ENCODE results near the gene GRK5.

The GRK5 gene

GRCh38 chr10:119298810-119299209, 91.4 kb downstream of the GRK5 start:
- Histone ChIP-seq H3K9me3 (ENCODE audit: insufficient read depth, low read length) (no peaks in the 10 kb centered on the region), H3K4me3 (ENCODE audit: low read length) (no peak overlapping the region), H3K4me1 (ENCODE audit: low read length) (no peaks in the 10 kb centered on the region), H3K9ac (ENCODE audit: low read length) (no peak overlapping the region), H4K20me1 (ENCODE audit: insufficient read depth, low read length) (no peaks in the 10 kb centered on the region), H3K27ac (ENCODE audit: low read length) (no peak overlapping the region), H2AFZ (ENCODE audit: low read depth, low read length) (no peak overlapping the region), H3K4me2 (ENCODE audit: low read length) (no peak overlapping the region), H3K27me3 (ENCODE audit: low read depth, low read length) (no peaks in the 10 kb centered on the region), H3K79me2 (ENCODE audit: low read length) (no peaks in the 10 kb centered on the region), H3K36me3 (replicated peaks; ENCODE audit: low read depth, low read length) (no peaks in the 10 kb centered on the region)
- TF ChIP-seq EZH2phosphoT487 (IDR thresholded peaks at IDR 0.05; ENCODE audit: low read depth) = no peak

GRCh38 chr10:119299531-119299930, 92.2 kb downstream of the GRK5 start:
- TF ChIP-seq CTCF (IDR thresholded peaks at IDR 0.05; ENCODE audit: low read depth, low read length) (no peak), EZH2phosphoT487 (IDR thresholded peaks at IDR 0.05; ENCODE audit: low read depth) (no peak)
- H3K4me2 ChIP-seq (ENCODE audit: low read length) = no peak overlapping the region
- H3K27ac ChIP-seq (ENCODE audit: low read length) = no peak overlapping the region
- H3K4me3 ChIP-seq (ENCODE audit: low read length) = no peak overlapping the region
- H3K27me3 ChIP-seq (ENCODE audit: low read depth, low read length) = no peaks in the 10 kb centered on the region
- H3K79me2 ChIP-seq (ENCODE audit: low read length) = no peaks in the 10 kb centered on the region
- H4K20me1 ChIP-seq (ENCODE audit: insufficient read depth, low read length) = no peaks in the 10 kb centered on the region
- H2AFZ ChIP-seq (ENCODE audit: low read depth, low read length) = no peak overlapping the region
- H3K9ac ChIP-seq (ENCODE audit: low read length) = no peak overlapping the region
- H3K36me3 ChIP-seq (replicated peaks; ENCODE audit: low read depth, low read length) = no peaks in the 10 kb centered on the region
- H3K4me1 ChIP-seq (ENCODE audit: low read length) = no peaks in the 10 kb centered on the region
- H3K9me3 ChIP-seq (ENCODE audit: insufficient read depth, low read length) = no peaks in the 10 kb centered on the region

GRCh38 chr10:119301397-119301796, 94.0 kb downstream of the GRK5 start:
- Histone ChIP-seq H3K79me2 (ENCODE audit: low read length) (no peaks in the 10 kb centered on the region), H3K36me3 (replicated peaks; ENCODE audit: low read depth, low read length) (no peaks in the 10 kb centered on the region), H2AFZ (ENCODE audit: low read depth, low read length) (no peak overlapping the region), H4K20me1 (ENCODE audit: insufficient read depth, low read length) (no peaks in the 10 kb centered on the region), H3K9ac (ENCODE audit: low read length) (no peak overlapping the region), H3K4me1 (ENCODE audit: low read length) (peaks cover 18% of the 10 kb centered on the region), H3K27me3 (ENCODE audit: low read depth, low read length) (no peaks in the 10 kb centered on the region), H3K27ac (ENCODE audit: low read length) (no peak overlapping the region), H3K4me2 (ENCODE audit: low read length) (no peak overlapping the region), H3K4me3 (ENCODE audit: low read length) (no peak overlapping the region), H3K9me3 (ENCODE audit: insufficient read depth, low read length) (no peaks in the 10 kb centered on the region)
- no peak for TF ChIP-seq CTCF (IDR thresholded peaks at IDR 0.05; ENCODE audit: low read depth, low read length)

GRCh38 chr10:119302172-119302571, 94.8 kb downstream of the GRK5 start:
- Histone ChIP-seq H3K9me3 (ENCODE audit: insufficient read depth, low read length) (no peaks in the 10 kb centered on the region), H4K20me1 (ENCODE audit: insufficient read depth, low read length) (no peaks in the 10 kb centered on the region), H3K9ac (ENCODE audit: low read length) (no peak overlapping the region), H3K36me3 (replicated peaks; ENCODE audit: low read depth, low read length) (no peaks in the 10 kb centered on the region), H3K4me3 (ENCODE audit: low read length) (no peak overlapping the region), H3K27ac (ENCODE audit: low read length) (no peak overlapping the region), H3K79me2 (ENCODE audit: low read length) (no peaks in the 10 kb centered on the region), H3K27me3 (ENCODE audit: low read depth, low read length) (no peaks in the 10 kb centered on the region), H3K4me1 (ENCODE audit: low read length) (peaks cover 26% of the 10 kb centered on the region), H2AFZ (ENCODE audit: low read depth, low read length) (no peak overlapping the region), H3K4me2 (ENCODE audit: low read length) (no peak overlapping the region)
- TF ChIP-seq EZH2phosphoT487 (IDR thresholded peaks at IDR 0.05; ENCODE audit: low read depth) (no peak), CTCF (IDR thresholded peaks at IDR 0.05; ENCODE audit: low read depth, low read length) (no peak)

Data from OCI-LY3 (cell line).